SKM-1 treated with dmso at 0.1 percent for 144 hours (cell line): ENCODE data around the gene AMD1.
"Not testable (repeated sequence)": the region's sequence is repeated elsewhere in the genome, so short reads cannot be mapped to it uniquely, and the experiment has no call there.

Source experiments
- DNase-seq: peaks from one replicate; lab custom pipeline; 2025; ENCODE audit not compliant: unreplicated experiment; lab: John Stamatoyannopoulos, UW

AMD1 gene

GRCh38 chr6:110873981-110874879 is at the start of gene AMD1:
Gene AMD1 (plus strand): TSS chr6:110874785. CDS start chr6:110875106, 321 bp downstream.
- peak; percentile 96 for DNase-seq

GRCh38 chr6:110826236-110827129 is 48.1 kb upstream of the AMD1 start:
- peak; percentile 51 for DNase-seq

DNA sequence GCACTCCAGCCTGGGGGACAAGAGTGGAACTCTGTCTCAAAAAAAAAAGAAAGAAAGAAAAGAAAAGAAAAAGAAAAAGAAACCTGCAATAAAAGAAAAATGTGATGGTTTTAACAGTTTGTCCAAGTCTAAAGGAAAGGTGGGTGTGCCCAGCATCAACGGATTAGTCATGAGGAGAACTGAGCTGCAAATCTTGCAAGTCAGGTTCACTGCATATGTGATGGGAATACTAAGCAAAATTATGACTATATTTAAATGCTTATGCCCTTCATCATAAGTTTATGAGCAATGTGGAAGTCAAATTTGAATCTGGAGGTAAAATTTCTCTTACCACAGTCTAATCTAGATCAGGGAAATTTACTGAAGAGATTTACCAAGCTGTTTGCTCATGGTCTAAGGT is 46.2 kb upstream of the AMD1 start:
- DNase-seq = no peak

GRCh38 chr6:110831405-110831804 is 43.2 kb upstream of the AMD1 start:
- no peak for DNase-seq

- DNase-seq = no peak
Measured at GRCh38 chr6:110833831-110834230, 40.8 kb upstream of the AMD1 start.

- not testable (repeated sequence) for DNase-seq
Measured at GRCh38 chr6:110835751-110836150, 38.8 kb upstream of the AMD1 start.

DNA sequence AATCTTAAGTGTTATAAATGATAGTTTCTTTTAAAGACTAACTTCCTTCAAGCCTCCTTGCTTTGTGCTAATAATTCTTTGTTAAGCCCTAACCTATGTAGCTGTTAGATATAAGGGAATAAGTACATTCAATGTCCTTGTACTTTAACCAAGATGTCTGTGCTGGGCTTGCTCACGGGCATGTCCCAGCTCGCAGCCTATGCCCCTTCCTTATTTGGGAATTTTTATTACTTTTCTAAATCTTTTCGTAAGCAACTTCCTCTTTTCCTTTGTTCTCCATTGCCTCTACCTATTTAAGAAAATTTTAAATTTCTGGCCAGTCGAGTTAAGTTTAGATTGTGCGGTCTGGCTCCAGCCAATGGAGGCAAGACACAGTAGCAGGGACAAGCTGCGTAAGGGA is 33.3 kb upstream of the AMD1 start:
- DNase-seq = no peak

- DNase-seq = no peak
Measured at GRCh38 chr6:110849781-110850180, 24.8 kb upstream of the AMD1 start.

DNA sequence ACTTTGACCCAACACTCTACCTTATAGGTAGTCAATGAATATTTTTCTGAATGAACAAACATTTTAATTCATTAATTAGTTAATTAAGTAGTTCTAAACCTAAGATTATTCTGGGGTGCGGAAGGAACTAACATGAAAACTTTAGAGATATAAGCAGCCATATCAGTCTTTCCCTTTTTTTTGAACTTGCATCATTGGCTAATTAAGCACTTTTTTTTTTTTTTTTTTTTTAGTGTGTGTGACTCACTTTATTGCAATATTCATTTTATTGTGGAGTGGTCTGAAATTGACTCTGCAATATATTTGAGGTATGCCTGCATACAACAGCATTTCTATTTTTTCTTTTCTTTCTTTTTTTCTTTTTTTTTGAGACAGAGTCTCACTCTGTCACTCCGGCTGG is 21.8 kb upstream of the AMD1 start:
- DNase-seq = no peak

GRCh38 chr6:110853754-110854477 is 20.7 kb upstream of the AMD1 start:
- no peak for DNase-seq

- no peak for DNase-seq
Measured at GRCh38 chr6:110856296-110856695, 18.3 kb upstream of the AMD1 start.

- no peak for DNase-seq
Measured at GRCh38 chr6:110858016-110858415, 16.6 kb upstream of the AMD1 start.

- DNase-seq = no peak
Measured at GRCh38 chr6:110858562-110859214, 15.9 kb upstream of the AMD1 start.

DNA sequence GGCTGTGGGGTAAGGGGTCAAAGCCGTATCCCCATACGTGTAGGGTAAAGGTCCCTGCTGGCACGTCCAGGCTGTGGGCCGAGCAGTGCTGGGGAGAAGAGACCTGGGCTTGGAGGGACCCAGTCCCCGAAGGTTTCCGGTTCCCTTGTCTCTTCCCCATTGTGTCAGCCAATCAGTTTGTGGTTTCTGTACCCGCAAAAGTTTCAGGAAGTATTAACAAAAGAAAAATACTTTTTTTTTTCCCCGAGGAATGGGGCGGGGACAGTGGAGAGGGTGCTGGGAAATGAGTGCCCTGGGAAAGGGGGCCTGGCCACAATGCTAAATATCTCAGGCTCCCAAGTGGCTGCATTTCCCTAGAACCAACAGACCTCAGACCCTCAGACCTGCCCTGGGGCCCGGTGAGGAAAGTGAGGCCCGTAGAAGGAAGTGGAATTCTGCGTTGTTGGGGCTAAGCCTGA is 15.2 kb upstream of the AMD1 start:
- DNase-seq = peak; percentile 90

- no peak for DNase-seq
Measured at GRCh38 chr6:110864824-110865223, 9.8 kb upstream of the AMD1 start.

DNA sequence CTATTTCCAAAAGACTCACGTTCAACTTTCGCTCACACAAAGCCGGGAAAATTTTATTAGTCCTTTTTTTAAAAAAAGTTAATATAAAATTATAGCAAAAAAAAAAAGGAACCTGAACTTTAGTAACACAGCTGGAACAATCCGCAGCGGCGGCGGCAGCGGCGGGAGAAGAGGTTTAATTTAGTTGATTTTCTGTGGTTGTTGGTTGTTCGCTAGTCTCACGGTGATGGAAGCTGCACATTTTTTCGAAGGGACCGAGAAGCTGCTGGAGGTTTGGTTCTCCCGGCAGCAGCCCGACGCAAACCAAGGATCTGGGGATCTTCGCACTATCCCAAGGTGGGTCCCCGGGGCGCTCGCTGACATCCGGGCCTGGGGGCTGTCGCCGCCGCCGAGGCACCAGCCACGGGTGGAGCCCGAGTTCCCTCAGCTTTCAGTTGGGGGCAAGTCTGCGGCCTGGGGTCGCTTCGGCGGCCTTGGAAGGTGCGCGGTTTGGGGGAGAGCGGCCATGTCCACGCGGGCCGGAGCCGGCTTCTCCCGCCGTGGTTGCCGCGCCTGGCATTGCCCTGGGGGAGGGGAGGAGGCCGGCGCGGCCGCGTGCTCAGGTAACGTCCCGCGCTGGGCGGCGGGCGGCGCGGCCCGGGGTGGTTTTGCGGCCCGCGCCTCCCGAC is 429 bp downstream of the AMD1 start:
- peak; percentile 66 for DNase-seq

DNA sequence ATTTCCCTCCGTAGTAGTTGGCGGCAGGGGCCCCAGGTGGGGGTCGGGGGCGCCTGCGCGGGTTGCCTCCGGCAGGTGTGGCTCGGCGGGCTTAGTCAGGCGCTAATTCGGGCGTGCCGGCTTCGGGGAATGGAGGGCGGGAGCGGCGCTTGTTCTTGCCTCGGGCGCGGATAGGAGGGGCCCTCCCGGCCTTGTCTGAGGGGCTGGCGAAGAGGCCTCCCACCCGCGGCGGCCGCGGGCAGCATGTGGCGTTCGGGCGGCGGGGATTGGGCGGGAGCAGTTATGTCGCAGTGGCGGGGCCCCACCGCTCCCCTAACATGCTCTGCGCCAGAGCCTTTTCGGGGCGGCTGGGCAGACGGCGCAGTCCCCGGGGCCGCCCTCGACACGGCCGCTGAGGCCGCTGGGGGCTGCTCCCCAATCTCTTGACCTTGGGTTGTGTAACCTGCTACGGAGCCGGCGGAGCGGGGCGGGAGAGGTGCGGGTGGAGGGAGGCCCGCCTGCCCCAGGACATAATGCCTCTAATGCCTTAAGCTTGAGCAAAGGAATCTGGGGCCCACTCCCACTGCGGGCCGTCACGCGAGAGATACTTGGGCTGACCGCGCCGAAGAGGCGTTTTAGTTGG is 1.1 kb downstream of the AMD1 start:
- DNase-seq = no peak

- peak; percentile 55 for DNase-seq
Measured at GRCh38 chr6:110876170-110876773, 1.7 kb downstream of the AMD1 start.
